ENCODE measurements around the gene CHRNA4. TPM values are rescaled to one million over a fixed set of nuclear protein-coding genes. Genes with fewer than 3 reads are reported as not detected.

Gene CHRNA4
- total RNA-seq, 1 donor from 2014 or later = 1.8 TPM

GRCh38 chr20:63406617-63407245 is 45.6 kb upstream of the CHRNA4 start:
- H3K4me1 Mint-ChIP-seq (ENCODE audit: unreplicated experiment) = no peaks in the 10 kb centered on the region
- TF ChIP-seq, protein P1, sequence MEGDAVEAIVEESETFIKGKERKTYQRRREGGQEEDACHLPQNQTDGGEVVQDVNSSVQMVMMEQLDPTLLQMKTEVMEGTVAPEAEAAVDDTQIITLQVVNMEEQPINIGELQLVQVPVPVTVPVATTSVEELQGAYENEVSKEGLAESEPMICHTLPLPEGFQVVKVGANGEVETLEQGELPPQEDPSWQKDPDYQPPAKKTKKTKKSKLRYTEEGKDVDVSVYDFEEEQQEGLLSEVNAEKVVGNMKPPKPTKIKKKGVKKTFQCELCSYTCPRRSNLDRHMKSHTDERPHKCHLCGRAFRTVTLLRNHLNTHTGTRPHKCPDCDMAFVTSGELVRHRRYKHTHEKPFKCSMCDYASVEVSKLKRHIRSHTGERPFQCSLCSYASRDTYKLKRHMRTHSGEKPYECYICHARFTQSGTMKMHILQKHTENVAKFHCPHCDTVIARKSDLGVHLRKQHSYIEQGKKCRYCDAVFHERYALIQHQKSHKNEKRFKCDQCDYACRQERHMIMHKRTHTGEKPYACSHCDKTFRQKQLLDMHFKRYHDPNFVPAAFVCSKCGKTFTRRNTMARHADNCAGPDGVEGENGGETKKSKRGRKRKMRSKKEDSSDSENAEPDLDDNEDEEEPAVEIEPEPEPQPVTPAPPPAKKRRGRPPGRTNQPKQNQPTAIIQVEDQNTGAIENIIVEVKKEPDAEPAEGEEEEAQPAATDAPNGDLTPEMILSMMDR (conservative IDR thresholded peaks at IDR 0.05) = no peak
- DNase-seq (ENCODE audit: extremely low spot score, unreplicated experiment) = no peak
- no peak overlapping the region for H3K27ac Mint-ChIP-seq
- peaks cover 5% of the 10 kb centered on the region for H3K27me3 Mint-ChIP-seq
- no peaks in the 10 kb centered on the region for H3K36me3 Mint-ChIP-seq
- no peaks in the 10 kb centered on the region for H3K9me3 Mint-ChIP-seq
- no peak overlapping the region for H3K4me3 Mint-ChIP-seq

- Mint-ChIP-seq H3K4me3 (no peak overlapping the region), H3K27me3 (peaks cover 5% of the 10 kb centered on the region), H3K4me1 (ENCODE audit: unreplicated experiment) (no peaks in the 10 kb centered on the region), H3K9me3 (no peaks in the 10 kb centered on the region), H3K36me3 (no peaks in the 10 kb centered on the region), H3K27ac (no peak overlapping the region)
- DNase-seq (ENCODE audit: extremely low spot score, unreplicated experiment) = no peak
- TF ChIP-seq, protein P1 (conservative IDR thresholded peaks at IDR 0.05) = no peak
Observed at GRCh38 chr20:63406011-63406410, 44.9 kb upstream of the CHRNA4 start.

DNA sequence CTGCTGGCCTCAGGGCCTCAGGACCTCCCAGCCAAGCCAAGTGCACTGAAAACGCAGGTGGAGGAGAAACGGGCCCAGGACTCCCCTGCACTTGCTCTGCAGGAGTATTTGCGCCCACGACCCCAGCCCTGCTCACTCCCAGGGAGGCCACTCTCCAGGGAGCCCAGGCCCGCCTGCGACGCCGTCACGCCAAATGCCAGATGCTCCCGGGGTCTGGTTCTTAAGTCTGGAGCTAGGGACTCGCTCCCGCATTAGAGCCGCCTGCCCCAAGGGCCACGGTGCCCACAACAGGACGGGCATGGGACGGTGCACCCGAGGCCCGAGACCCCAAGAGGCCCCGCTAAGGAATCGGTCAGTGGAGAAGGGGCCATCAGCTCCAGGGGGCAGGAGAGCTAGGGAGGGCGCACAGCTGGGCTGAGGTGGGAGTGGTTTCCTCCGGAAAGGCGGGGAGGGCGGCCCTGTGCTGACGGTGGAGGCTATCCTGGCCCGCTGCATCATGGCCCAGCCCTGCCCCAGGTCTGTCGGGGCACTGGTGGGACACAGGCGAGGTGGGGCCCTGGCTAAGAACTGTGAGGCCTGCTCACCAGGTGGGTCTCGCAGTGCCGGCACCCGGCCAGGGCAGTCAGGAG is 44.1 kb upstream of the CHRNA4 start:
- Mint-ChIP-seq H3K4me1 (ENCODE audit: unreplicated experiment) (no peaks in the 10 kb centered on the region), H3K27ac (no peak overlapping the region), H3K4me3 (no peak overlapping the region), H3K36me3 (no peaks in the 10 kb centered on the region), H3K27me3 (peaks cover 8% of the 10 kb centered on the region), H3K9me3 (no peaks in the 10 kb centered on the region)
- TF ChIP-seq, protein P1 (conservative IDR thresholded peaks at IDR 0.05) = no peak
- no peak for DNase-seq (ENCODE audit: extremely low spot score, unreplicated experiment)

GRCh38 chr20:63404129-63405085 is 43.3 kb upstream of the CHRNA4 start:
- peaks cover 10% of the 10 kb centered on the region for H3K27me3 Mint-ChIP-seq
- no peak overlapping the region for H3K4me3 Mint-ChIP-seq
- TF ChIP-seq, protein P1 (conservative IDR thresholded peaks at IDR 0.05) = no peak
- no peak overlapping the region for H3K27ac Mint-ChIP-seq
- H3K4me1 Mint-ChIP-seq (ENCODE audit: unreplicated experiment) = no peaks in the 10 kb centered on the region
- H3K9me3 Mint-ChIP-seq = no peaks in the 10 kb centered on the region
- H3K36me3 Mint-ChIP-seq = no peaks in the 10 kb centered on the region
- no peak for DNase-seq (ENCODE audit: extremely low spot score, unreplicated experiment)

- TF ChIP-seq, protein P1 (conservative IDR thresholded peaks at IDR 0.05) = no peak
- no peaks in the 10 kb centered on the region for H3K9me3 Mint-ChIP-seq
- no peak overlapping the region for H3K27ac Mint-ChIP-seq
Observed at GRCh38 chr20:63403403-63404105, 42.4 kb upstream of the CHRNA4 start.

More at GRCh38 chr20:63403403-63404105, 42.4 kb upstream of the CHRNA4 start:
- DNase-seq (ENCODE audit: extremely low spot score, unreplicated experiment) = no peak
- Mint-ChIP-seq H3K4me1 (ENCODE audit: unreplicated experiment) (no peaks in the 10 kb centered on the region), H3K36me3 (no peaks in the 10 kb centered on the region), H3K4me3 (no peak overlapping the region), H3K27me3 (peaks cover 10% of the 10 kb centered on the region)

All from type B pancreatic cell (in vitro differentiated cells).